GM12872 (cell line): ENCODE results near the gene CCDC187.

Experiments used
- CTCF ChIP-seq: IDR thresholded peaks from 3 replicates; pipeline ENCODE4 v1.5.1; 2011; ENCODE audit warnings: low read depth, mild to moderate bottlenecking, low read length, moderate library complexity; ENCODE audit not compliant: insufficient read depth

The CCDC187 gene

DNA sequence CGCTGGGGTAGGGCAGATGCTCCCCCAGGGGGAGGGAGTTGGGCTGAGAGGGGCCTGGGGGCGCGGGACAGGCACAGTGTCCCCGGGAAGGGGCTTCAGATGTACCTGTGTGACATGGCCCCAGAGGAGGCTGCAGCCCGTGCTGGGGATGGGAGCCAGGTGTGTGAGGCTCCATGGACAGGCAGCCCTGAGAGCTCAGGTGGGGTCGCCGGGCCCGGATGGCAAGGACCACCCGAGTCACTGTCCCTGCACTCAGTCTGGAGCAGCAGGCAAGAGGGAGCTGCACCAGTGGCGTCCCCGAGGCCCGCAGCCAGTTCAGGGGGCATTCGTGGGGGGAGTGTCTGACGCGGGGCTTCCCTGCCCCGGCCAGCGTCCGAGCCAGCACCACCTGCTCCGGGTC is 18.9 kb downstream of the CCDC187 start:
- TF ChIP-seq CTCF = no peak

DNA sequence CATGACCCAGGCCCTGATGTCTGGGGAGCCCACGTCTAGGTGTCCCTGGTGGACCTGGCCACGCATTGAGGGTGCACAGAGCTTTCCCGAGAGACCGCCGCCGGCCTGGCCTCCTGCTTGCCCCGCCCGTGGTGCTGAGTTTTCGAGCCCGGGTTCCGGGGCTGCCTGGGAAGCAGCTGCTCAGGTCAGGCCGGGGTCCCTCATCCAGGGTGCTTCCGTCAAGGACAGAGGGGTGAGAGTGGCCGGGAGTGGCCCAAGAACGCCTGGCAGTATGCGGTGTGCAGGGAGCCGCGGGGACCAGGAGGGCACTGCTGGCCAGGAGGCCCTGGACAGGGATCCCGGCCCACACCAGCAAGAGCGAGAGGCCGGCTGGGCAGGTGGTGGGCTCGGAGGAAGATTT is 19.6 kb downstream of the CCDC187 start:
- TF ChIP-seq CTCF = no peak

DNA sequence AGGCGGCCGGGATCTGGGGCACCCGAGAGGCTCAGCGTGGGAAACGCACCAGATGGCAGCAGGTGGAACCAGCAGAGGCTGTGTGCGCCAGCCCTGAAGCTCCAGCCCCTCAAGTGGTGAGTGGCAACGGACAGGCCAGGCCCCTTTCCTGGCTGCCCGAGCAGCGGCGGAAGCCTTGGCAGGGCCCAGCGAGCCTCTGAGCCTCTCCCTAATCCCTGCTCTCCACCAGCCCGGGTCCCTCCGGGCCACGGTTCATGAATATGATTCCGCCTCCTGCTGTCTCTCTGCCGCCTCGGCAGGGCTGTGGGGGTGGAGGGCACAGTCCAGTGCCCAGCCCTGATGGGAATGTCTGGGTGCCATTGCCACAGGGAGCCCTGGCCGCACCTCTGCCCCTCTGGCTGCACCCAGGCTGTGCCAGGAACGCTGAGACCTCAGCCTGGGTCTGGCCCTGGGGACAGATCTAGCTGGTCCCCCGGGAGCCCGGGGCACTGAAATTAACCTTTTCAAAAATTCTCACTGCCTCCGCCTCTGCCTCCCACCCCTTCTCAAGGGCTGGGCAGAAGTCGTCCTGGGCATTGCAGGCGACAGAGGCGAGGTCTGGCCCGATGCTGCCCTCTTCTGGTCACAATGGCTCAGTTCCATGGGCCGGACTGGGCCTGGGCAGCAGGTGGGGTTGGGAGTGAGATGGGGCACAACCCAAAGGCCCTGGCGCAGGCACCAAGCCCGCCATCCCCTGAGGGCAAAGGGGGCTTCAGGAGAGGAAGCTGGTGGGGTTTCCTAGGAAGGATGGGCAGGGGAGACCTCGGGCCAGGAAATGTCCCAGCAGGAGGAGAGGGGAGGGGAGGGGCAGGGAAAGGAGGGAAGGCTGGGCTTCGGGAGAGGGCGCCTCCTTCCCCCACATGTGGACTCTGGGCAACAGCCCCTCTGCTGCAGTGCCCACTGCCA is 20.3 kb downstream of the CCDC187 start:
- TF ChIP-seq CTCF = peak; percentile 82

GRCh38 chr9:136282272-136282861 is 21.5 kb downstream of the CCDC187 start:
- TF ChIP-seq CTCF = no peak

DNA sequence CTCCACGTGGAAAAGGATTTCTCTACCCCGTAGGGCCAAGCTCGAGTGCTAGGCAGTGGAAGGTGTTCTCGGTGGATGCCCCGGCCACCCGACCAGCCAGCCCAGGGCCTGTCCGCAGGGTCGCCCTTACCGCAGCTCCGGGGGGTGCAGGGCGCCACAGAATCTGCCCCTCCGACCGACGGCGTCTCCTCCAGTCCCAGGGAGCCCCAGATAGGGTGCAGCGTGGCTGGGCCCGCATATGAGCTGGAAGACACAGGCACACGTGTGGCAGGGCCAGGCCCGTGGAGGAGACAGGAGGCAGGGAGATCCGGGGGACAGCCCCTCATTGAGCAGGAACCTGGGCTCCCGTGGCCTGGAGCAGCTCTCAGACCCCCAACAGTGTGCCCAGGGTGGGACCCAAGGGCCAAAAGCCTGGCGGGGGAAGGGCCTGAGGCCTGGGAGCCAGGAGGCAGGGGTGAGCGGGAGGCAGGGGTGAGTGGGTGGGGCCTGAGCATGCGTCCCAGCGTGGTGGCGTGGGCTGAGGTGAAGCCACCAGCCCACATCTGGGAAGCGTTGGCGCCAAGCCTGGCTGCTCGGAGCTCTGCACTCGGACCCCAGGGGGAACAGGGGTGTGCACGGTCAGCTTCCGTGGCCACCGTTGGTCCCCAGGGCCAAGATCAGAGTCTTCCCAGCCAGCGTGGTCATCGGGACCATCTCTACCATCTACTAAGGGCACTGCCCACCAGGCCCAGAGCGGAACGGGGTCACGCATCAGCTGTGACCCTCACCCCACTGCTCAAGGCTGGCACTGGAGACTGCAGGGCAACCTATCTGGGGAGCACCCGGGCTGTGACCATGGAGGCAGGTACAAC is 22.2 kb downstream of the CCDC187 start:
- TF ChIP-seq CTCF = no peak

- TF ChIP-seq CTCF = no peak
These were observed 23.2 kb downstream of the CCDC187 start for GRCh38 chr9:136280535-136281315.
